K562 (cell line): ENCODE measurements around the gene OSBP2. TPM values are rescaled to one million over a fixed set of nuclear protein-coding genes. Genes with fewer than 3 reads are reported as not detected.

Experiments used
- CEBPB ChIP-seq: fragments of 450-650 bp; IDR thresholded peaks from 2 replicates; pipeline ENCODE4 v1.6.1; 2016; ENCODE audit warnings: missing genetic modification characterization, missing compliant biosample characterization
- TSHZ1 ChIP-seq: fragments of 250-450 bp; sonication (Bioruptor Pico); IDR thresholded peaks from 2 replicates; pipeline ENCODE4 v1.4.0; 2020; ENCODE audit warnings: mild to moderate bottlenecking, moderate library complexity
- ZKSCAN1 ChIP-seq: fragments of 150-350 bp; IDR thresholded peaks from 2 replicates; pipeline ENCODE4 v1.6.1; 2016; ENCODE audit warnings: low read depth, low read length
- ZNF282 ChIP-seq: sonication (generic); formaldehyde crosslinking; IDR thresholded peaks from 2 replicates; pipeline ENCODE4 v1.8.1; 2023; ENCODE audit warnings: missing genetic modification reagents
- polyA plus RNA-seq, 8 experiments: library from polyadenylated mRNA; depleted of rRNA in 4 of 8; stranded (reverse) in 5 of 8; unstranded in 3 of 8; fragments of >200 nt; fragmentation: Nextera tagmentation in 2 of 8; fragmentation: Illumina TruSeq in 1 of 8; extraction: Ambion mirVana in 2 of 8; extraction: Trizol in 1 of 8; gene quantifications; 2 replicates each; pipeline versions ENCODE4 v1.2.1 to v1.2.3, GENCODE V29; 2011 to 2014; ENCODE audit warnings: inconsistent platforms in 1 of 8, missing spikeins in 1 of 8
- total RNA-seq, 7 experiments: library from RNA; depleted of rRNA in 6 of 7; stranded (reverse); fragments of >200 nt in 6 of 7; fragmentation: Illumina TruSeq in 2 of 7; extraction: Trizol in 2 of 7; gene quantifications; 2 replicates each; pipeline versions ENCODE4 v1.2.1 to v1.2.3, GENCODE V29; 2011 to 2021; ENCODE audit warnings: low replicate concordance in 1 of 7
- TF ChIP-seq, protein P1 (sequence below): fragments of 250-450 bp; sonication (Bioruptor Pico); IDR thresholded peaks from 2 replicates; pipeline ENCODE4 v1.5.0; 2021
- TF ChIP-seq, protein P2 (sequence below): sonication (generic); formaldehyde crosslinking; IDR thresholded peaks from 2 replicates; pipeline ENCODE4 v1.9.0; 2022; ENCODE audit warnings: mild to moderate bottlenecking, missing genetic modification reagents

OSBP2 gene
- total and polyA plus RNA-seq, 9 of the 15 experiments (the other 6 are each of a cell fraction or from before 2014, with no cell fraction given): 0.52 to 29.5 (median 21.6) TPM

DNA sequence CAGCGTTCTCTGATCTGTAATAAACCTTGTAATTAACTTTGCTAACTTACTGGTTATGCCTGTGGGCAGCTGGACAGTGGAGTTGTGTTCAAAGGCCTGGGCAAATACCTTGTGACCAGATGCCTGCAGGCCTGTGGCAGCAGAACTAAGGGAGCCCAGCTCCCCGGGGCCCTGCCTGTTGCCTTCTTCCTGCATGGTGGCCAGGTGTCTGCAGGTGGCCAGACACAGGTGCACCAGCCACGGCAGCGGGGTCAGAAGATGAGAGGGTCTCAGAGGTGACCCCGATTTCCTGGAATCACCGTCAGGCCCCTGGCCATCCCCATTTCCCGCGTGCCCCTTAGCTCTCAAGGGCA is 127.2 kb downstream of the OSBP2 start (continued):
- TF ChIP-seq TSHZ1 (CRISPR knock-in tag) (no peak), ZNF282 (CRISPR knock-in tag) (no peak), CEBPB (tag) (no peak), ZKSCAN1 (no peak)
- TF ChIP-seq, protein P1, sequence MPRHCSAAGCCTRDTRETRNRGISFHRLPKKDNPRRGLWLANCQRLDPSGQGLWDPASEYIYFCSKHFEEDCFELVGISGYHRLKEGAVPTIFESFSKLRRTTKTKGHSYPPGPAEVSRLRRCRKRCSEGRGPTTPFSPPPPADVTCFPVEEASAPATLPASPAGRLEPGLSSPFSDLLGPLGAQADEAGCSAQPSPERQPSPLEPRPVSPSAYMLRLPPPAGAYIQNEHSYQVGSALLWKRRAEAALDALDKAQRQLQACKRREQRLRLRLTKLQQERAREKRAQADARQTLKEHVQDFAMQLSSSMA (CRISPR knock-in tag): no peak
- TF ChIP-seq, protein P2, sequence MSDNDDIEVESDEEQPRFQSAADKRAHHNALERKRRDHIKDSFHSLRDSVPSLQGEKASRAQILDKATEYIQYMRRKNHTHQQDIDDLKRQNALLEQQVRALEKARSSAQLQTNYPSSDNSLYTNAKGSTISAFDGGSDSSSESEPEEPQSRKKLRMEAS (CRISPR knock-in tag): no peak
